G401 (cell line): Measurements from ENCODE around the gene NBPF1. TPM values are rescaled to one million over a fixed set of nuclear protein-coding genes. Genes with fewer than 3 reads are reported as not detected.
"Not testable (repeated sequence)": the region's sequence is repeated elsewhere in the genome, so short reads cannot be mapped to it uniquely, and the experiment has no call there.

ENCODE experiments used
- DNase-seq: peaks from one replicate; pipeline ENCODE4 v3.0.0-alpha.2; 2015; ENCODE audit warnings: low spot score
- in situ Hi-C: cut with HindIII; loops from 2 replicates; pipeline ENCODE4 v1.10.0; 2016; ENCODE audit warnings: low sequenced_read_pairs, mixed read lengths
- total RNA-seq: library from RNA; depleted of rRNA; stranded (reverse); fragments of >200 nt; shearing (Covaris generic); gene quantifications from 2 replicates; pipeline ENCODE4 v1.2.3, GENCODE V29; 2014; rRNA removed

The NBPF1 gene
- total RNA-seq, 1 experiment from 2014 or later = 27.6 TPM

GRCh38 chr1:16532235-16532991 is 81.0 kb downstream of the NBPF1 start:
- DNase-seq, in situ Hi-C loops: not testable (repeated sequence)

GRCh38 chr1:16528338-16528737 is 85.0 kb downstream of the NBPF1 start:
- in situ Hi-C loops, DNase-seq: not testable (repeated sequence)

GRCh38 chr1:16525769-16526168 is 87.6 kb downstream of the NBPF1 start:
- in situ Hi-C loops, DNase-seq: not testable (repeated sequence)

DNA sequence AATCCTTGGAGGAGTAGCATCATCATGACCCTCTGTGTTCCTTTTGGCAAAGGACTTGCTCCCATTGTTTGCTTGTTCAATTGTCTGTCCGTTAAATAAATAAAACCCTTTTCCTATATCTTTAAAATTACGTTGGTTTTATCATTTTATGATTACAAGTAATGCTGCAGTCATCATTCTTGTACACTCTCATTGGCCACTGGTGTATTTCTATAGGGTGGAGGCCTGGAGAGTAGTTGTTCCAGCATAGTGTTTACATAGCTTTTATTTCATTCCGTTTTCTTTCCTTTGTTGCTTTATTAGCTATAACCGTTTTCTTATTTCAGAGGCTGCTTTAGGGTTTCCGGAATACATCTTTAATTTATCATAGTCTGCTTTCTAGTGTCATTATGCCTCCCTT is 91.7 kb downstream of the NBPF1 start:
- in situ Hi-C loops = not testable (repeated sequence)

DNA sequence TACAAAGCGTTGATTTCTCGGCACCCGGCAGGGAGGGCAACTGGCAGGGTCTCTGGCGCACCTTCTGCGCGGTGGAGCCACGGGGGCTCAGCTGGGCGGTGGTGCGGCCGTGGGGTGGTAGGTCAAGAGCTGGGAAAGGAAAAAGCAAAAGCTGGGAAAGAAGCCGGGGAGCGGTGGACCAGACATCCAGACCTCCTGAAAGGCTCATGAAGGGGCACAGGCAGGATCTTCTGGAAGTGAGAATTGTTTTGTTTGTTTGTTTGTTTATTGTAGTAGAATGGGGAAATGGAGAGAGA is 92.1 kb downstream of the NBPF1 start:
- in situ Hi-C loops = no loop called here
- DNase-seq = no peak

More for the DNA sequence above, 91.7 kb downstream of the NBPF1 start:
- DNase-seq = not testable (repeated sequence)

- DNase-seq, in situ Hi-C loops: not testable (repeated sequence)
Observed at GRCh38 chr1:16520435-16521287, 92.7 kb downstream of the NBPF1 start.

DNA sequence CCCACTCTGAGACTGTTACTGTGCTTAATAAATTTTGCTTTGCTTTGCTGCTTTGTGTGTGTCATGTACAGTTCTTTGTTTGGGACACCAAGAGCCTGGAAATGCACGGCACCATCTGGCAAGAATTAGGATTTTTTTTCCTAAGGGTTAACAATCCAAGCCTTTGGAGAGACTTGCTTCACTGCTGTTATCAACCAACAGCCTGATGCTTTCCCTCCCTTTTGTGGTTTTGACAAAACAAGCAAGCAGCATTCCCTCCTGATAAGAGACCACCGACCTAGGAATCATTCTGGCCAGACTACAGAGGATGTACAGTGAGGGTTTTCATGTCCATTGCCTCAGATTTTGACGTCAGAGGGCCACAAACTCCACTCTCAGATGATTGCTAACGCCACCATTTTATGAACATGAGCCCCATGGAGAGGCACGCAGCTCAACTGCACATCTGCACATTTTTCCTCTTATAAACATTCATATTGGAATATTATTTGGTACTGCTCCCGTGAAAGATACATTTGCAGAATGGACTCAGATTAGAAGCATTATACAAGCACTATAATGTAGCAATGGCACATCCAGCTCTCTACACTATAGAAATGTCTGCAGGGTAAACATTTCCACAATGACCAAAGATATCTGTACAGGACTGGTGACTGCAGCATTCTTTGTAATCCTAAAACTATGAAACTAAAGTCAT is 94.0 kb downstream of the NBPF1 start:
- DNase-seq, in situ Hi-C loops: not testable (repeated sequence)

- in situ Hi-C loops, DNase-seq: not testable (repeated sequence)
Observed at GRCh38 chr1:16518913-16519254, 94.5 kb downstream of the NBPF1 start.

DNA sequence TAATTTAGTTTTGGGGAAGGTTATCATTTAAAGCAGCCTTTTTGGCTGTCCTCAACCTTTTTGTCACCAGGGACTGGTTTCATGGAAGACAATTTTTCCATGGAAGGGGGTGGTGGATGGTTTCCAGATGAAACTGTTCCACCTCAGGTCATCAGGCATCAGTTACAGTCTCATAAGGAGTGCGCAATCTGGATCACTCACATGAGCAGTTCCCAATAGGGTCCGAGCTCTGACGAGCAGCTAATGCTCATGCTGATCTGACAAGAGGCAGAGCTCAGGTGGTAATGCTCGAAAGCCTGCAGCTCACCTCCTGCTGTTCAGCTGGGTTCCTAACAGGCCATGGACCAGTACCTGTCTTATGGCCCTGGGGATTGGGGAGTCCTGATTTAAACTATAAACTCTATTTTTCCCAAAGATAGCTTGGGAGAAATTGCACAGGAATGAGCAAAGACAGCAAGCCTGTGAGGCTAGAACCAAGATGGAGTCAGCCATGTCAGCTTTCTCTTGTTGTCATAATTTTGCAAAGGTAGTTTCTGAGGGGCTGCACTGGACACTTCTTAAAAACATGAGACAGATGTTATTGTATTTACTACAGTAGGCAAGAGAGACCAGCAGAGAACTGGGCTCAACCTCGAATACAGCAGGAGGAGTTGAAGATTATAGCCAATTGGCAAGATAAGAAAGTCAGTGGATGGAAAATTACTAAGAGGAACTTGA is 96.5 kb downstream of the NBPF1 start:
- DNase-seq, in situ Hi-C loops: not testable (repeated sequence)

DNA sequence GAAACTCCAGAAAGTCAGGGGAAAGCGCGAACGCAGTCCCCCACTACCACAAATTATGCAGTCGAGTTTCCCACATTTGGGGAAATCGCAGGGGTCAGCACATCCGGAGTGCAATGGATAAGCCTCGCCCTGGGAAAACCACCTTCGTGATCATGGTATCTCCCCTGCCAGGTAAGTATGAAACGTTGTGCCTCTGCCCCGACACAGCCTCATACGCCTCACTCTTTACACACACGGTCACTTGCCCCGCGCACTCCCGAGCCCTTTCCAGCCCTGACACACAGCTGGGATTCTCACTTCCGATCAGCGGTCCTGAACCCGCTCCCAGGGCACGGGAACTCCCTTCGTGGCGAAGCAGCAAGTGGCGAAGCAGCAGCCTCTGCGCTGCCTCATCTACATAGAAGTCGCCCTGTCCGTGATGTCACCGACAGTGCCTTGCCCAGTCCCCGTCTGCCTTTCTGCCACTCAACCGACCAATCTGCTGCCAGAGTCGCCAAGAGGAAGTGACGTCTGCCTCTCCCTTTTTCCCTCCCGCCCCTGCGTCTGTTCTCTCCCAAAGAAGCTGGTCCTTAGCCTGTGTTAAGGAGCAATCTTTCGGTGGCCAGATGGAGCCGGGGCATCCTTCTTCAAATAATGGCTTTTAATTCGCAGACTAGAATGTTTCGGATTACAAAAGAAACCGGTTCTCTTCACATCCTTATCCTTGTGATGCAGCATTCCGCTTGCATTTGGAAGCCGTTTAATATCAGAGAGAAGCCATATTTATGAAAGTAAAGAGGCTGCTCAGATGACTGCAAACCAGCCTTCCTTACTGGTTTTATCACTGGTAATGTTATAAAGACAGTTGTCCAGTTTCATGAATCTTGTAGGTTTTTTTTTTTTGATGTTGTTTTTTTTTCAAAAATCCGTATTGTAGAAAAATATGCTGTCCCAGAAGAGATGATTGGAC is 99.0 kb downstream of the NBPF1 start, which contains the start of gene RNU1-1:
Gene RNU1-1 (minus strand): TSS at position 179 of the 949 bp plus-strand sequence.
- peak; percentile 81 for DNase-seq
- in situ Hi-C loops = not testable (repeated sequence)

DNA sequence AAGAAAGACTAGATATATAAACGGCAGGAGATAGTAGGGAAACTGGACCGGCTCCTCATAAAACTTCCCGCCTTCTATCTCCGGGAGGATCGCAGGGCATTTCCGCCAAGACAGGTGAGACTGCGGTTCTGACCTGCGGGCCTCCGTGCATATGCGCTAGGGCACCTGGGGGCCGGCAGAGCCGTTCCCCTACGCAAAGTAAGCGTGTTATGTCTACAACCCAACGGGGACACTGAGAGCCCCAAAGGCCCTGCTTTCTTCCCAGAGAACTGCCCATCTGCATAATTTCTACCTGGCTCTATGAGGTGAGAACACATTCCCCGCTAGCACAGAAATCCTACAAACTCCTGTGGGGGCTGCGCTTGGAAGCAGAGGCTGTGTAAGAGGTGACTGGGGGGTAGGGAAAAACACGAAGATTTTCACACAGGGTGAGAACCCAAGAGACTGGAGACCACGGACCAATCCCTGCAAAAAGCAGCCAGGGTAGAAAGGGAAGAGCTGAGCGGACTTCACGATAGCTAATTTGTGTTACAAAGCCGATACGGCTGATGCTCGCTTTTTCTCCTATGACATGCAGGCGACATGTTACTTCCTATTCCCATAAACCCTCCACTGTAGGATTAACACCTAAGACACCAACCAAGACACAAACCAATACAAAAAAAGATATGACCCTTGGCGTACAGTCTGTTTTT is 99.8 kb downstream of the NBPF1 start:
- peak; percentile 90 for DNase-seq
- in situ Hi-C loops = not testable (repeated sequence)

DNA sequence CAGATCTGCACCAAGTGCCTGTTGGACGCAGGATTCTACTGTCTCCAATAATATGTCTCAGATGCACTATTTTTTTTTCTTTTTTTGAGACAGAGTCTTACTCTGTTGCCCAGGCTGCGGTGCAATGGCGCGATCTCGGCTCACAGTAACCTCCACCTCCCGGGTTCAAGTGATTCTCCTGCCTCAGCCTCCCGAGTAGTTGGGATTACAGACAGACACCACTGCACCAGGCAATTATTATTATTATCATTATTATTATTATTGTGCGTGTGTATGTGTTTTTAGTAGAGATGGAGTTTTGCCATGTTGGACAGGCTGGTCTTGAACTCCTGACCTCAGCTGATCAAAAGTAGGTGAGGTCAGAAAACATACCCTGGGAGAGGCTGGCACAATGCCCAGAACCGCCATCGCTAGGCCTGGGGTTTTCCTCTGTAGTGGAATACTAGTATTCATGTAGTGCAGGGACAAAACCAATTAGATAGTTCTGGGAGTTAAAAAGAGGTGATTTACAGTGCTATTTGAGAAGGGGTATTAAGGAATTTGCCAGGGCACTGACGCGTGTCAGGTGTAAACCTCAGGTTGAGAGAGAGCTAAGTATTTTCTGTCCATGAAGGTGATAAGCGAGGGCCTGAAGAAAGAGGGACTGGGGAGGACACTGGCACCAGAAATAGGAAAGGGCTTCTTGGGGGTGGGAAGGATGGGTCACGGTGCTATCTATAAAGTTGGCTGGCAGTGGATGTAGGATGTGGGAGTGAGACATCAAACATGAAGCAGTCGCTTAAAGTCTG is 100.5 kb downstream of the NBPF1 start:
- in situ Hi-C loops = not testable (repeated sequence)

More for the DNA sequence above, 100.5 kb downstream of the NBPF1 start:
- not testable (repeated sequence) for DNase-seq

Other genes starting within 250 kb of the NBPF1 start
- 77.8 and 109 TPM in 2 replicates for gene SZRD1, start 246.3 kb downstream of the NBPF1 start, total RNA-seq
- gene SPATA21, start 176.1 kb downstream of the NBPF1 start, total RNA-seq = not detected in 2 replicates
- gene NECAP2, start 172.8 kb downstream of the NBPF1 start, total RNA-seq = 81.4 and 107 TPM in 2 replicates
- not detected in 2 replicates for gene RNU1-1, start 99.3 kb downstream of the NBPF1 start, total RNA-seq
- gene RNU1-3, start 53.4 kb upstream of the NBPF1 start, total RNA-seq = not detected in 2 replicates
- not detected in 2 replicates for gene RNU1-4, start 127.0 kb upstream of the NBPF1 start, total RNA-seq